Measurements from ENCODE around the gene GALNT16. TPM values are rescaled to one million over a fixed set of nuclear protein-coding genes. Genes with fewer than 3 reads are reported as not detected.

Gene GALNT16
- total RNA-seq, 1 donor from 2014 or later, result 12.4 TPM

DNA sequence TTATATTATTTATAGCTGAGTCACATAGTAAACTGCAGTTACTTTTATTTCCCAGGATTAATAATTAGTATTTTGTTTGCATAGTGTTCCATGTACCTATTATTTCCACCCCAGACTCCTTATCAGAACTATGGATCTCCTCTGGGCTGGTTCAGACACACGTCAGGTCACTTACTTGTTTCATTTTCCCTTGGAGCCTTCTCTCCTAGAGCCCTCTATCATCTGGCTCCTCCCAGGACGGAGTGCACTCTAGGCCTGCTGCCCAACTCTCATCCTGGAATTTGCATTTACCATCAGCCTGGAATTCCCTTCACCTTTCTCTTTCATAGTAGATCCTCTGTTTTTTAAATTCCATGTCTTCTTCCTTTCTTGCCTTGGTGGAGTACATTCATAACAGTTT is 28.5 kb upstream of the GALNT16 start:
- TF ChIP-seq, protein P1, sequence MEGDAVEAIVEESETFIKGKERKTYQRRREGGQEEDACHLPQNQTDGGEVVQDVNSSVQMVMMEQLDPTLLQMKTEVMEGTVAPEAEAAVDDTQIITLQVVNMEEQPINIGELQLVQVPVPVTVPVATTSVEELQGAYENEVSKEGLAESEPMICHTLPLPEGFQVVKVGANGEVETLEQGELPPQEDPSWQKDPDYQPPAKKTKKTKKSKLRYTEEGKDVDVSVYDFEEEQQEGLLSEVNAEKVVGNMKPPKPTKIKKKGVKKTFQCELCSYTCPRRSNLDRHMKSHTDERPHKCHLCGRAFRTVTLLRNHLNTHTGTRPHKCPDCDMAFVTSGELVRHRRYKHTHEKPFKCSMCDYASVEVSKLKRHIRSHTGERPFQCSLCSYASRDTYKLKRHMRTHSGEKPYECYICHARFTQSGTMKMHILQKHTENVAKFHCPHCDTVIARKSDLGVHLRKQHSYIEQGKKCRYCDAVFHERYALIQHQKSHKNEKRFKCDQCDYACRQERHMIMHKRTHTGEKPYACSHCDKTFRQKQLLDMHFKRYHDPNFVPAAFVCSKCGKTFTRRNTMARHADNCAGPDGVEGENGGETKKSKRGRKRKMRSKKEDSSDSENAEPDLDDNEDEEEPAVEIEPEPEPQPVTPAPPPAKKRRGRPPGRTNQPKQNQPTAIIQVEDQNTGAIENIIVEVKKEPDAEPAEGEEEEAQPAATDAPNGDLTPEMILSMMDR (conservative IDR thresholded peaks at IDR 0.05), result no peak
- Mint-ChIP-seq H3K4me1 (ENCODE audit: unreplicated experiment) (peaks cover 4% of the 10 kb centered on the region), H3K9me3 (no peaks in the 10 kb centered on the region), H3K27ac (no peak overlapping the region), H3K27me3 (no peaks in the 10 kb centered on the region), H3K36me3 (peaks cover 19% of the 10 kb centered on the region), H3K4me3 (no peak overlapping the region)
- DNase-seq (ENCODE audit: extremely low spot score, unreplicated experiment), result no peak

DNA sequence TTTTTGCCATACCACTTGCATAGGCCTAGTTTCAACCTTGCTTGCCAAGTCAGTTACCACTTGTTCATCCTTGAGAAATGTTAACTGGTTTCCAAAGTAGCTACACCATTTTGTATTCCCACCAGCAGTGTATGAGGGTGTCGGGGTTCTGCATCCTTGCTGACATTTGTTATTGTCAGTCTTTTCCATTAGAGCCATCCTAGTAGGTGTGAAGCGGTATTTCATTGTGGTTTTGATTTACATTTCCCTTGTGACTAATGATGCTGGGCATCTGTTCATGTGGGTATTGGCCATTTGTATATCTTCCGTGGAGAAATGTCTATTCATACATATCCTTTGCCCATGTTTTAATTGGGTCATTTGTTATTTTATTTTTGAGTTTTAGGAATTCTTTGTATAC is 27.6 kb upstream of the GALNT16 start:
- Mint-ChIP-seq H3K4me1 (ENCODE audit: unreplicated experiment) (no peaks in the 10 kb centered on the region), H3K36me3 (peaks cover 19% of the 10 kb centered on the region), H3K27ac (no peak overlapping the region)

DNA sequence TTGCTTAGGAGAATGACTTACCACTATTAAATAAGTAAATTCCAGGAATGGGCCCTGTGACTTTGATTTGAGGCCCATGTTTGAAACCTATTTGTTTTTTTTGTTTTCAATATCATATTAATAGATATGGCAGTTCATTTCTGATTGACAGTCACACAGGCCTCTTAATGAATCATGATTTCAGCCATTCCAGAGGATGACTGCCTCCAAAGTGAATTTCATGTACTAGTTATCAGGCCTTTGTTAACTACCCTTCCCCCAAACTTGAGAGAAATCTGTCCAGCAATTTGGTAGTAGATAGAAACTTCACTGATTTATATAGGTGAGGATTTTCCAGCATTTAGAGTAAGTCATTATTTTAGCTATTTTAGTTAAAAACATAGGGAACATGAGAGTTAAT is 25.9 kb upstream of the GALNT16 start:
- H3K36me3 Mint-ChIP-seq, result peaks cover 19% of the 10 kb centered on the region
- no peaks in the 10 kb centered on the region for H3K9me3 Mint-ChIP-seq

More for the DNA sequence above, 27.6 kb upstream of the GALNT16 start:
- TF ChIP-seq, protein P1 (conservative IDR thresholded peaks at IDR 0.05), result no peak
- no peak for DNase-seq (ENCODE audit: extremely low spot score, unreplicated experiment)
- Mint-ChIP-seq H3K4me3 (no peak overlapping the region), H3K27me3 (no peaks in the 10 kb centered on the region), H3K9me3 (no peaks in the 10 kb centered on the region)

DNA sequence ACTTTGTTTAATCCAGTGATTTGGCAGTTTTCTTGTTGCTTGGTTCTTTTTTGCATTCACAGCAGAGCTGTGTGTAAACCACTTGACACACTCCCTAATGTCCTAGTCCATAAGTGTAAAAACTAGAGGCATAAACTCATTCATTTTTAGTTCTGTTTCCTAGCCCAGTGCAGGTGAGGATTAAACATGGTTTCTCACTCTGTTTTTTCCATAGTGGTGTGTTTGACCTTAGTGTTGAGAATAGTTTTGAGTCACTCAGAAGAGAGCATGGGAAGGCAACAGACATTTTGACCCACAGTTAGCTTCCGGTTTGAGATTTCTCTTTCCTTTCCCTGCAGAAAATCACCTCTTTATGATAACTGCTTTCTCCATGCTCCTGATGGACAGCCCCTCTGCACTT is 24.2 kb upstream of the GALNT16 start:
- H3K4me1 Mint-ChIP-seq (ENCODE audit: unreplicated experiment), result no peaks in the 10 kb centered on the region
- H3K27ac Mint-ChIP-seq, result no peak overlapping the region
- no peaks in the 10 kb centered on the region for H3K27me3 Mint-ChIP-seq

More for the DNA sequence above, 25.9 kb upstream of the GALNT16 start:
- Mint-ChIP-seq H3K27me3 (no peaks in the 10 kb centered on the region), H3K4me1 (ENCODE audit: unreplicated experiment) (no peaks in the 10 kb centered on the region), H3K4me3 (no peak overlapping the region), H3K27ac (no peak overlapping the region)
- TF ChIP-seq, protein P1 (conservative IDR thresholded peaks at IDR 0.05), result no peak
- no peak for DNase-seq (ENCODE audit: extremely low spot score, unreplicated experiment)

DNA sequence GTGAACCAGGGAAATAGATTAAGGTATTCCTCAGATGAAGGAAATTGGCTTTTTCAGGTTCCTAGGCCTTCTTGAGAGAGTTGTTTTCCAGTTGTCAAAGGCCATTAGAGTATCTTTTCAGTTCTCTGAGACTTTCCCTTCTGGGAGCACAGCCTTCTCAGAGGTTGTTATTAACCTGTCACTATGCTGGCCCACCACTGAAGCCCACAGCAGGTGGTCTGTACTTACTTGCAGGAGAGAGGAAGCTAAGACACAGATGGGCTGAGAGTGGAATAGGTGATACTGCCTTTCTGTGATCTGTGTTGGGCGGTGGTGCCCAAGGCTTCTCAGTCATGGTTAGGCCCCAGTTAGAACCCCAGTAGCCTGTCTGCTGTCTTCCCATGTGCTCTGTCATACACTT is 22.8 kb upstream of the GALNT16 start:
- Mint-ChIP-seq H3K27ac (no peak overlapping the region), H3K27me3 (no peaks in the 10 kb centered on the region), H3K36me3 (peaks cover 14% of the 10 kb centered on the region), H3K9me3 (no peaks in the 10 kb centered on the region), H3K4me3 (no peak overlapping the region), H3K4me1 (ENCODE audit: unreplicated experiment) (no peaks in the 10 kb centered on the region)
- TF ChIP-seq, protein P1 (conservative IDR thresholded peaks at IDR 0.05), result no peak
- no peak for DNase-seq (ENCODE audit: extremely low spot score, unreplicated experiment)

More for the DNA sequence above, 24.2 kb upstream of the GALNT16 start:
- H3K4me3 Mint-ChIP-seq, result no peak overlapping the region
- no peak for DNase-seq (ENCODE audit: extremely low spot score, unreplicated experiment)
- no peaks in the 10 kb centered on the region for H3K9me3 Mint-ChIP-seq
- H3K36me3 Mint-ChIP-seq, result peaks cover 19% of the 10 kb centered on the region
- TF ChIP-seq, protein P1 (conservative IDR thresholded peaks at IDR 0.05), result no peak

DNA sequence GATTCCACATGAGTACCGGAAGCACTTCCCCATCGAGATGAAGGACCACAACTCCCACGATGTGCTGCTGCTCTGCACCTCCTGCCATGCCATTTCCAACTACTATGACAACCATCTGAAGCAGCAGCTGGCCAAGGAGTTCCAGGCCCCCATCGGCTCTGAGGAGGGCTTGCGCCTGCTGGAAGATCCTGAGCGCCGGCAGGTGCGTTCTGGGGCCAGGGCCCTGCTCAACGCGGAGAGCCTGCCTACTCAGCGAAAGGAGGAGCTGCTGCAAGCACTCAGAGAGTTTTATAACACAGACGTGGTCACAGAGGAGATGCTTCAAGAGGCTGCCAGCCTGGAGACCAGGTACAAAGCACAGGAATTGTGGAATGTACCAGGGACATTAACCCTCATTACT is 22.4 kb upstream of the GALNT16 start:
- Mint-ChIP-seq H3K9me3 (no peaks in the 10 kb centered on the region), H3K4me1 (ENCODE audit: unreplicated experiment) (peaks cover 2% of the 10 kb centered on the region), H3K36me3 (peaks cover 11% of the 10 kb centered on the region), H3K4me3 (no peak overlapping the region), H3K27ac (no peak overlapping the region), H3K27me3 (no peaks in the 10 kb centered on the region)
- TF ChIP-seq, protein P1 (conservative IDR thresholded peaks at IDR 0.05), result no peak
- no peak for DNase-seq (ENCODE audit: extremely low spot score, unreplicated experiment)
